ENCODE measurements around the gene ASTN1. TPM values are rescaled to one million over a fixed set of nuclear protein-coding genes. Genes with fewer than 3 reads are reported as not detected.

ASTN1 gene
- total RNA-seq, 1 donor from 2014 or later, result 0.35 TPM

- ATAC-seq (peak; percentile 85), DNase-seq (ENCODE audit: missing footprints) (peak; percentile 61)
- intact Hi-C loops (cut with DNase I), result no loop called here
Measured at GRCh38 chr1:177170756-177171535, 6.4 kb upstream of the ASTN1 start, which contains the start of gene BRINP2. Gene BRINP2 (plus strand): TSS chr1:177170958. CDS start chr1:177229877, 58,919 bp downstream.

GRCh38 chr1:177165069-177165439 is 542 bp upstream of the ASTN1 start:
- intact Hi-C loops (cut with DNase I), result no loop called here

GRCh38 chr1:177163844-177164379 is 600 bp downstream of the ASTN1 start:
- DNase-seq (ENCODE audit: missing footprints) (no peak), ATAC-seq (no peak)
- intact Hi-C loops (cut with DNase I), result no loop called here

More at GRCh38 chr1:177165069-177165439, 542 bp upstream of the ASTN1 start:
- DNase-seq (ENCODE audit: missing footprints), result no peak
- no peak for ATAC-seq

- DNase-seq (ENCODE audit: missing footprints), result no peak
- ATAC-seq, result no peak
- intact Hi-C loops (cut with DNase I), result no loop called here
Measured at GRCh38 chr1:177162243-177162642, 2.3 kb downstream of the ASTN1 start.

- intact Hi-C loops (cut with DNase I), result no loop called here
Measured at GRCh38 chr1:177146499-177146898, 18.0 kb downstream of the ASTN1 start.

GRCh38 chr1:177145106-177146070 is 19.1 kb downstream of the ASTN1 start:
- no peak for DNase-seq (ENCODE audit: missing footprints)
- peak; percentile 46 for ATAC-seq
- intact Hi-C loops (cut with DNase I), result no loop called here

More at GRCh38 chr1:177146499-177146898, 18.0 kb downstream of the ASTN1 start:
- DNase-seq (ENCODE audit: missing footprints) (no peak), ATAC-seq (no peak)

- ATAC-seq, result no peak
- intact Hi-C loops (cut with DNase I), result no loop called here
Measured at GRCh38 chr1:177142791-177143271, 21.7 kb downstream of the ASTN1 start.

GRCh38 chr1:177142010-177142409 is 22.5 kb downstream of the ASTN1 start:
- ATAC-seq (no peak), DNase-seq (ENCODE audit: missing footprints) (no peak)
- intact Hi-C loops (cut with DNase I), result no loop called here

More at GRCh38 chr1:177142791-177143271, 21.7 kb downstream of the ASTN1 start:
- no peak for DNase-seq (ENCODE audit: missing footprints)

GRCh38 chr1:177138347-177138746 is 26.2 kb downstream of the ASTN1 start:
- DNase-seq (ENCODE audit: missing footprints) (no peak), ATAC-seq (no peak)
- intact Hi-C loops (cut with DNase I), result no loop called here

- ATAC-seq, result no peak
- intact Hi-C loops (cut with DNase I), result no loop called here
- no peak for DNase-seq (ENCODE audit: missing footprints)
Measured at GRCh38 chr1:177137814-177138213, 26.7 kb downstream of the ASTN1 start.

- ATAC-seq (no peak), DNase-seq (ENCODE audit: missing footprints) (no peak)
- intact Hi-C loops (cut with DNase I), result no loop called here
Measured at GRCh38 chr1:177135250-177135649, 29.3 kb downstream of the ASTN1 start.

- intact Hi-C loops (cut with DNase I), result no loop called here
- ATAC-seq, result no peak
Measured at GRCh38 chr1:177133977-177134538, 30.5 kb downstream of the ASTN1 start.

GRCh38 chr1:177132141-177132540 is 32.4 kb downstream of the ASTN1 start:
- DNase-seq (ENCODE audit: missing footprints) (no peak), ATAC-seq (no peak)
- intact Hi-C loops (cut with DNase I), result no loop called here

More at GRCh38 chr1:177133977-177134538, 30.5 kb downstream of the ASTN1 start:
- DNase-seq (ENCODE audit: missing footprints), result no peak

- DNase-seq (ENCODE audit: missing footprints) (no peak), ATAC-seq (no peak)
- intact Hi-C loops (cut with DNase I), result no loop called here
Measured at GRCh38 chr1:177131723-177132122, 32.8 kb downstream of the ASTN1 start.

GRCh38 chr1:177130451-177130945 is 34.0 kb downstream of the ASTN1 start:
- ATAC-seq (no peak), DNase-seq (ENCODE audit: missing footprints) (no peak)
- intact Hi-C loops (cut with DNase I), result no loop called here

GRCh38 chr1:177128665-177129281 is 35.7 kb downstream of the ASTN1 start:
- no peak for DNase-seq (ENCODE audit: missing footprints)
- intact Hi-C loops (cut with DNase I), result no loop called here
- no peak for ATAC-seq

- no peak for ATAC-seq
- intact Hi-C loops (cut with DNase I), result no loop called here
- DNase-seq (ENCODE audit: missing footprints), result no peak
Measured at GRCh38 chr1:177126267-177126666, 38.2 kb downstream of the ASTN1 start.

- ATAC-seq (no peak), DNase-seq (ENCODE audit: missing footprints) (no peak)
- intact Hi-C loops (cut with DNase I), result no loop called here
Measured at GRCh38 chr1:177124577-177125278, 39.8 kb downstream of the ASTN1 start.

Measured in Right ventricle myocardium inferior (tissue), 1 donor.